GM04503 (cell line): ENCODE results near the gene FLRT2.

Experiments used
- DNase-seq: peaks from one replicate; pipeline ENCODE4 v3.0.0-alpha.2; 2012; ENCODE audit warnings: low read depth

Gene FLRT2

GRCh38 chr14:85660243-85660922, 130.4 kb downstream of the FLRT2 start:
- no peak for DNase-seq

- DNase-seq, result no peak
These were observed 132.2 kb downstream of the FLRT2 start for GRCh38 chr14:85662096-85662495.

- DNase-seq, result no peak
These were observed 133.3 kb downstream of the FLRT2 start for GRCh38 chr14:85663256-85663655.

- no peak for DNase-seq
These were observed 133.7 kb downstream of the FLRT2 start for GRCh38 chr14:85663667-85664066.

- DNase-seq, result no peak
These were observed 146.0 kb downstream of the FLRT2 start for GRCh38 chr14:85675957-85676356.

GRCh38 chr14:85686908-85687307, 157.0 kb downstream of the FLRT2 start:
- DNase-seq, result no peak

GRCh38 chr14:85687456-85687855, 157.5 kb downstream of the FLRT2 start:
- no peak for DNase-seq

GRCh38 chr14:85688006-85688405, 158.1 kb downstream of the FLRT2 start:
- no peak for DNase-seq

- no peak for DNase-seq
These were observed 165.4 kb downstream of the FLRT2 start for GRCh38 chr14:85695300-85695699.

GRCh38 chr14:85701116-85701515, 171.2 kb downstream of the FLRT2 start:
- DNase-seq, result no peak

- no peak for DNase-seq
These were observed 171.8 kb downstream of the FLRT2 start for GRCh38 chr14:85701763-85702162.

GRCh38 chr14:85702191-85702590, 172.2 kb downstream of the FLRT2 start:
- no peak for DNase-seq

- DNase-seq, result no peak
These were observed 173.1 kb downstream of the FLRT2 start for GRCh38 chr14:85702997-85703396.
